SW 1271 (cell line): ENCODE results near the gene PRKAR2A.
"Not testable (repeated sequence)": the region's sequence is repeated elsewhere in the genome, so short reads cannot be mapped to it uniquely, and the experiment has no call there.

Experiments
- DNase-seq, 2 experiments: peaks; one replicate each; lab custom pipeline; 2025; lab: John Stamatoyannopoulos, UW

The PRKAR2A gene

GRCh38 chr3:48725185-48725855, 122.4 kb downstream of the PRKAR2A start:
- not testable (repeated sequence) for DNase-seq

- DNase-seq: no peak
Observed at GRCh38 chr3:48723725-48724124, 123.9 kb downstream of the PRKAR2A start.

DNA sequence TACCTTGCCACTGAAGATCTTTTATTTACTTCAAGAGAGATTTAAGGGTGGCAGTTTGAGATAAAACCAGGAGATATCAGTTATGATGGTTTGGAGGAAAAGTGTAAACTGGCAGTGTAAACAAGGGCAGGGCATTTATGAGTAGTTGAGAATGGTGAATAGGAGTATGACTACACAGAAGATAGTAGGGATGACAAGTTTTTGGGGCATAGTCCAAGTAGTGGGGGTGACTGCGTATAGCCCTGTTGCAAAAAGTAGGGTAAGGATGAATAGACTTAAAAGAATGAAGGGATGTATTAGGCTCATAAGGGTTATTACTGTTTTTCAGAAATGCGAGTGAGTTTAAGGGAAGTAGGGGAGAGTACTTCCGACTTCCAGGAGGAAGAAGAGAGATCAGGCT, 124.4 kb downstream of the PRKAR2A start:
- not testable (repeated sequence) for DNase-seq

GRCh38 chr3:48716982-48717746, 130.5 kb downstream of the PRKAR2A start, which contains the start of gene IP6K2:
Gene IP6K2, minus strand, starts transcription at chr3:48717221. Its CDS starts 21,930 bp downstream, at chr3:48695291.
- DNase-seq: peak; percentile 83 to 93

DNA sequence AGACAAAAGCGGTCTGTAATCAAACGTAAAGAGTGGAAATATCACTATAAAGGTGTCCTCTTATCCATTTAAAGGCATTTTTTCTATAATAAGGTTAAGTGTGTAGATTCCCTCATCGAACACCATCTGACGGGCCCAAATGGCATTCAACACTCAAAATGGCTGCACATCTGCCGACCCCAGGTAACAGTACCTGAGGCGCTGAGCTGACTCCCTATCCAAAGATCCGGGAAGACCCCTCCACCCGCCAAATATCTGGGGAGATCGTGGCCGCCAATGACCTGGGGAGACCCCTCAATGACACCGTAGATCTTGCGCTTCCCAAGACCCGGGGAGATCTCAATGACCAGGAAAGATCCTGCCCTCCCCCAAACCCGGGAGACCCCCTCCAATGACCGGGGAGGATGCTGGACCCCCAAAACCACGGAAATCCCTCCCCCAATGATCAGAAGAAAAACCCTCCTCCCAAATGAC, 131.1 kb downstream of the PRKAR2A start:
- DNase-seq: no peak

GRCh38 chr3:48715174-48715800, 132.4 kb downstream of the PRKAR2A start:
- peak in 1 of 2 experiments; percentile 13 for DNase-seq

GRCh38 chr3:48711727-48712126, 135.9 kb downstream of the PRKAR2A start:
- DNase-seq: no peak

DNA sequence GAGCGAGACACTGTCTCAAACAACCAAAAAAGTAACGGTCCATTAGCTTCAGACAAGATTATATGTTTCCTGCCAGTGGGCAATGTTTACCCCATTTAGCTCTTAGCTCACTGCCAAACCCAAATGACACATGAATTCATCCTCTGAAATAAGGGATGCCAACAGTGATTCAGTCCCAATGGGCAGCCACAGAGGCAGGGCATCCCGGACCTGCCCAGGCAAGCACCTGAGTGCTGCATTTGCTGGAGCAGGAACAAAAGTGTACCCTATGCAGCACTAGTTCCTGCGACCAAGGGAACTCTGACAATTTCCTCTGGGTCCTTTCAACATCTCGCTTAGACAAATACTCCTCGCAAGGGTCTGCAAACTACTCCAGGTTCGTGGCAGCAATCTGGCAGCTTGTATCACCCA, 138.6 kb downstream of the PRKAR2A start:
- no peak for DNase-seq

DNA sequence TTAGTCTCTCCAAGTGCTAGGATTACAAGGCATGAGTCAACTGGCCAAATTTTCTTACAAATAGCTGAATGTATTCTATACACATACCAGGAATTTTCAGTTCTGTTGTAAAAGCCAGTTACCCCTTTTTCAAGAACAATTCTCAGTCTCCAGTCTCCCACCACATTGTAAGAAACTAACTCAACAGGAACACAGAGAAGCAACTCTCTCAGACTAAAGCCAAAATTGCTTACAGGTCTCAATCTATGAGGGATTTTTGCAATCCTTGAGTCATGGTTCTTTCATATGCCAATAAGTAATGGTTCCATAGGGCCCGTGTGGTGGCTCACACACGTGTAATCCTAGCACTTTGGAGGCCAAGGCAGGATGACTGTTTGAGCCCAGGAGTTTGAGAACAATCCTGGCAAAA, 139.2 kb downstream of the PRKAR2A start:
- DNase-seq: no peak

DNA sequence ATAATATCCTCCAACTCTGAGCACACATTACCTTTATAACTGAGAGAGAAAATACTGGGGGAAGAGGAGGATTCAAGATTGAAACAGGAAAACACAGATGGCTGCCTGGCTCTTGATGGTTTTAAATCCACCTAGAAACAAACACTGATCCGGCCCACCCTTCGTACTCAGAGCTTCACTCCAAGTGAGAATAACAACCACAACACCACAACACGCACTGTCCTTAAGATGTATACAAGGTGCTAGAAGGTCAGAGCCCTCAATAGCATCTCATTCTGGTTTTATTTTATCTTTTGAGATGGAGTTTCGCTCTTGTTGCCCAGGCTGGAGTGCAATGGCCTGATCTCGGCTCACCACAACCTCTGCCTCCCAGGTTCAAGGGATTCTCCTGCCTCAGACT, 140.5 kb downstream of the PRKAR2A start:
- no peak for DNase-seq

DNA sequence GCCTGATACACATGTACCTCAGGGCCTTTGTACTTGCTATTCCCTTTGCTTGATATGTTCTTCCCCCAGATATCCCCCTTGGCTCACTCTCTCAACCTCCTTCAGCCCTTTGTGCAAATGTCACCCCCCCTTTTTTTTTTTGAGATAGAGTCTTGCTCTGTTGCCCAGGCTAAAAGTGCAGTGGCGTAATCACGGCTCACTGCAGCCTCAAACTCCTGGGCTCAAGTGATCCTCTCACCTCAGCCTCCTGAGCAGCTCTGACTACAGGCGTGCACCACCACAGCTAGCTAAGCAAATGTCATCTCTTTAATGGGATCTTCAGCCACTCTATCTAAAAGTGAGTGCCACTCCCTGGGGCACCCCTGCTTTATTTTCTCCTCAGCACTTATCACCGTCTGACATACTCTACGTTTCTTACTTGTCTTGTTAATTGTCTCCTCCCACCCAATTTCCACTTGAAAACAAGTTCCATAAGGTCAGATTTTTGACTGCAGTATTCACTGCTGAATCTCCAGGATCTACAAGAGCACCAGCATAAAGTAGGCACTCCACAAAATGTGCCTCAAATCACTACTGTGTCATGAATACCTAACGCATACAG, 145.3 kb downstream of the PRKAR2A start:
- DNase-seq: no peak

GRCh38 chr3:48700731-48701405, 146.8 kb downstream of the PRKAR2A start:
- DNase-seq: no peak

DNA sequence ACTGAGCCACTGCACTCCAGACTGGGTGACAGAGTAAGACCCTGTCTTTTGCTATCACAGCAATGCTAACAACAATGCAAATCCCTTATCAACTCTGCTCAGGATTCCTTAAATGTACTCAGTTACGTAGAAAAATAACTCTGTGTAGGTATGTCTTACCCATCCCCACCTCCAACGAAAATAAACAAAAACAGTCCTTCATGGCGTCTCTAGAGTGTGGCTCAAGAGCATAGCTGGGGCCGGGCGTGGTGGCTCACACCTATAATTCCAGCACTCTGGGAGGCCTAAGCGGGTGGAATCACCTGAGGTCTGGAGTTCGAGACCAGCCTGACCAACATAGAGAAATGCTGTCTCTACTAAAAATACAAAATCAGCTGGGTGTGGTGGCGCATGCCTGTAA, 148.8 kb downstream of the PRKAR2A start:
- no peak for DNase-seq

DNA sequence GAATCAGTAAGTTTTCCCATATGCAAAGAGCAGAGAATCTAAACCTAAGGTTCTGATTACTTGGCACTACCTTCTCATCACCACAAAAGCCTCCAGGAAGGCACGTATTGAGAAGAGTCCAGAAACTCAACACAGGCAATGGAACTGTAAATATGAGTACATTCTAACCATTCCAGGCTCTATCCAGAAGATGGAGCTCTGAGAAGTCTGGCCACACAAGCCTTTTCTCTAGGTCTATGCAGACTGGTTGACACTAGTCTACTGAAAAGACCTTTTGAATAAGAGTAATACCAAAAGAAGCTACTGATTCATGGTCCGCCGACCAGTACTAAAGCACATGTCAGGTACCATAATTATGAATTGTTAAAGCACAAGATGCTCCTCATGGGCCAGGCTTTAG, 149.7 kb downstream of the PRKAR2A start:
- peak in 1 of 2 experiments; percentile 5 for DNase-seq

GRCh38 chr3:48696601-48697000, 151.1 kb downstream of the PRKAR2A start:
- no peak for DNase-seq
